Suprapubic skin (tissue), 4 donors: ENCODE data around the gene SIX4. TPM values are rescaled to one million over a fixed set of nuclear protein-coding genes. Genes with fewer than 3 reads are reported as not detected.

Experiments
- DNase-seq, 2 donors: peaks; one replicate each; pipeline ENCODE4 v3.0.0-alpha.2; 2019; ENCODE audit warnings: low spot score in 2 of 2
- H3K27ac ChIP-seq: fragments of 200-600 bp; sonication (generic); one replicate; pipeline ENCODE4 v1.5.1; 2019
- H3K27me3 ChIP-seq: fragments of 200-600 bp; sonication (generic); one replicate; pipeline ENCODE4 v1.5.1; 2019
- H3K36me3 ChIP-seq: fragments of 200-600 bp; sonication (generic); one replicate; pipeline ENCODE4 v1.5.1; 2019
- H3K4me1 ChIP-seq: fragments of 200-600 bp; sonication (generic); one replicate; pipeline ENCODE4 v1.5.1; 2019
- H3K4me3 ChIP-seq: fragments of 200-600 bp; sonication (generic); one replicate; pipeline ENCODE4 v1.5.1; 2019; ENCODE audit warnings: mild to moderate bottlenecking
- H3K9me3 ChIP-seq: fragments of 200-600 bp; sonication (generic); one replicate; pipeline ENCODE4 v1.5.1; 2019
- CTCF ChIP-seq, 2 donors: fragments of 200-600 bp in 1 of 2; fragments of 450-650 bp in 1 of 2; sonication (generic) in 1 of 2; IDR thresholded peaks; one replicate each; pipeline ENCODE4 v1.5.1; 2016 to 2019; ENCODE audit warnings: antibody characterized with exemption in 2 of 2, mild to moderate bottlenecking in 1 of 2, moderate library complexity in 1 of 2
- EP300 ChIP-seq: sonication (generic); formaldehyde crosslinking; IDR thresholded peaks from one replicate; pipeline ENCODE4 v1.6.1; 2017; ENCODE audit warnings: antibody characterized with exemption
- POLR2A ChIP-seq, 2 donors: fragments of 450-650 bp; IDR thresholded peaks; one replicate each; pipeline ENCODE4 v1.6.1; 2017; ENCODE audit warnings: antibody characterized with exemption in 2 of 2, mild to moderate bottlenecking in 2 of 2, moderate library complexity in 2 of 2
- POLR2AphosphoS5 ChIP-seq, 3 donors: sonication (generic); formaldehyde crosslinking; IDR thresholded peaks; one replicate each; pipeline ENCODE4 v1.6.1; 2017; ENCODE audit warnings: antibody characterized with exemption in 3 of 3
- WGBS: methylation state at CpG from one replicate; pipeline ENCODE4 v1.1.5; 2018; 5-methylcytosine and 5-hydroxymethylcytosine counted together
- total RNA-seq, 4 donors: library from RNA; depleted of rRNA; stranded (reverse); fragments of >200 nt; gene quantifications; one replicate each; pipeline ENCODE4 v1.1.0, GENCODE V29; 2016

The SIX4 gene
- total RNA-seq, 4 donors from 2014 or later, result 0.60 to 1.2 (median 0.75) TPM

- H3K4me1 ChIP-seq, result no peaks in the 10 kb centered on the region
- H3K4me3 ChIP-seq, result no peak overlapping the region
- H3K27ac ChIP-seq, result no peak overlapping the region
- no peaks in the 10 kb centered on the region for H3K36me3 ChIP-seq
- no peak for TF ChIP-seq EP300
- TF ChIP-seq POLR2AphosphoS5 (IDR thresholded peaks at IDR 0.05), result no peak
- no peak for TF ChIP-seq CTCF (IDR thresholded peaks at IDR 0.05)
- TF ChIP-seq POLR2A (IDR thresholded peaks at IDR 0.05), result no peak
- DNase-seq, result no peak
- no peaks in the 10 kb centered on the region for H3K27me3 ChIP-seq
- H3K9me3 ChIP-seq, result peaks cover 4% of the 10 kb centered on the region
Observed at GRCh38 chr14:60705100-60705499, 19.1 kb downstream of the SIX4 start.

GRCh38 chr14:60700598-60700997 lies 23.6 kb downstream of the SIX4 start:
- TF ChIP-seq EP300 (no peak), POLR2AphosphoS5 (IDR thresholded peaks at IDR 0.05) (no peak), CTCF (IDR thresholded peaks at IDR 0.05) (no peak), POLR2A (IDR thresholded peaks at IDR 0.05) (no peak)
- no peak overlapping the region for H3K4me3 ChIP-seq
- no peaks in the 10 kb centered on the region for H3K36me3 ChIP-seq
- H3K27ac ChIP-seq, result no peak overlapping the region
- peaks cover 4% of the 10 kb centered on the region for H3K9me3 ChIP-seq
- no peak for DNase-seq
- no peaks in the 10 kb centered on the region for H3K4me1 ChIP-seq
- no peaks in the 10 kb centered on the region for H3K27me3 ChIP-seq
- WGBS, result 91% methylated on average over 3 of the region's 3 CpGs

- H3K4me3 ChIP-seq, result no peak overlapping the region
- no peaks in the 10 kb centered on the region for H3K4me1 ChIP-seq
- no peaks in the 10 kb centered on the region for H3K27me3 ChIP-seq
- TF ChIP-seq POLR2A (IDR thresholded peaks at IDR 0.05) (no peak), CTCF (IDR thresholded peaks at IDR 0.05) (no peak), EP300 (no peak), POLR2AphosphoS5 (IDR thresholded peaks at IDR 0.05) (no peak)
- no peaks in the 10 kb centered on the region for H3K9me3 ChIP-seq
- DNase-seq, result no peak
- 84% methylated on average over 4 of the region's 4 CpGs for WGBS
- no peak overlapping the region for H3K27ac ChIP-seq
- H3K36me3 ChIP-seq, result no peaks in the 10 kb centered on the region
Observed at GRCh38 chr14:60695327-60695726, 28.8 kb downstream of the SIX4 start.

GRCh38 chr14:60691383-60692113 lies 32.6 kb downstream of the SIX4 start:
- Histone ChIP-seq H3K27ac (no peak overlapping the region), H3K36me3 (no peaks in the 10 kb centered on the region), H3K27me3 (no peaks in the 10 kb centered on the region), H3K4me1 (no peaks in the 10 kb centered on the region), H3K4me3 (no peak overlapping the region), H3K9me3 (no peaks in the 10 kb centered on the region)
- no peak for DNase-seq
- WGBS, result 79% methylated on average over 3 of the region's 3 CpGs
- TF ChIP-seq POLR2AphosphoS5 (IDR thresholded peaks at IDR 0.05), result no peak
- TF ChIP-seq EP300, result no peak
- no peak for TF ChIP-seq CTCF (IDR thresholded peaks at IDR 0.05)
- no peak for TF ChIP-seq POLR2A (IDR thresholded peaks at IDR 0.05)

- Histone ChIP-seq H3K27ac (no peak overlapping the region), H3K9me3 (peaks cover 6% of the 10 kb centered on the region), H3K4me3 (no peak overlapping the region), H3K4me1 (no peaks in the 10 kb centered on the region), H3K27me3 (no peaks in the 10 kb centered on the region), H3K36me3 (no peaks in the 10 kb centered on the region)
- TF ChIP-seq CTCF (IDR thresholded peaks at IDR 0.05), result no peak
- no peak for TF ChIP-seq POLR2AphosphoS5 (IDR thresholded peaks at IDR 0.05)
- no peak for DNase-seq
Observed at GRCh38 chr14:60686865-60687264, 37.3 kb downstream of the SIX4 start.
